Measurements from ENCODE around the gene RHOC. TPM values are rescaled to one million over a fixed set of nuclear protein-coding genes. Genes with fewer than 3 reads are reported as not detected.

The RHOC gene
- total RNA-seq, 1 donor from 2014 or later = 53.4 TPM

GRCh38 chr1:112692681-112693080 is 14.2 kb downstream of the RHOC start:
- Mint-ChIP-seq H3K4me1 (no peaks in the 10 kb centered on the region), H3K27me3 (no peaks in the 10 kb centered on the region), H3K27ac (peak overlapping the region; percentile 26), H3K9me3 (no peaks in the 10 kb centered on the region), H3K4me3 (no peak overlapping the region), H3K36me3 (ENCODE audit: low read depth) (peaks cover 38% of the 10 kb centered on the region)
- intact Hi-C loops (cut with micrococcal nuclease) = no loop called here
- DNase-seq = no peak

GRCh38 chr1:112689842-112690237 is 17.1 kb downstream of the RHOC start:
- intact Hi-C loops (cut with micrococcal nuclease) = no loop called here
- Mint-ChIP-seq H3K27me3 (no peaks in the 10 kb centered on the region), H3K36me3 (ENCODE audit: low read depth) (peaks cover 27% of the 10 kb centered on the region), H3K4me3 (no peak overlapping the region), H3K9me3 (no peaks in the 10 kb centered on the region), H3K4me1 (peaks cover 2% of the 10 kb centered on the region), H3K27ac (no peak overlapping the region)
- DNase-seq = no peak

- intact Hi-C loops (cut with micrococcal nuclease) = no loop called here
- no peaks in the 10 kb centered on the region for H3K27me3 Mint-ChIP-seq
- no peak overlapping the region for H3K4me3 Mint-ChIP-seq
- no peaks in the 10 kb centered on the region for H3K9me3 Mint-ChIP-seq
- H3K36me3 Mint-ChIP-seq (ENCODE audit: low read depth) = peaks cover 24% of the 10 kb centered on the region
- no peak for DNase-seq
- no peak overlapping the region for H3K27ac Mint-ChIP-seq
- peaks cover 2% of the 10 kb centered on the region for H3K4me1 Mint-ChIP-seq
Measured at GRCh38 chr1:112689196-112689841, 17.6 kb downstream of the RHOC start.

- Mint-ChIP-seq H3K9me3 (no peaks in the 10 kb centered on the region), H3K27me3 (no peaks in the 10 kb centered on the region), H3K4me3 (no peak overlapping the region), H3K4me1 (peaks cover 2% of the 10 kb centered on the region), H3K36me3 (ENCODE audit: low read depth) (peaks cover 24% of the 10 kb centered on the region), H3K27ac (peak overlapping the region; percentile 5)
- intact Hi-C loops (cut with micrococcal nuclease) = no loop called here
- no peak for DNase-seq
Measured at GRCh38 chr1:112688781-112689193, 18.1 kb downstream of the RHOC start.

- Mint-ChIP-seq H3K4me1 (peaks cover 2% of the 10 kb centered on the region), H3K9me3 (no peaks in the 10 kb centered on the region), H3K27me3 (no peaks in the 10 kb centered on the region), H3K36me3 (ENCODE audit: low read depth) (peaks cover 24% of the 10 kb centered on the region), H3K27ac (peak overlapping the region; percentile 80), H3K4me3 (no peak overlapping the region)
- DNase-seq = no peak
- intact Hi-C loops (cut with micrococcal nuclease) = no loop called here
Measured at GRCh38 chr1:112687785-112688496, 19.0 kb downstream of the RHOC start.

GRCh38 chr1:112687361-112687760 is 19.6 kb downstream of the RHOC start:
- Mint-ChIP-seq H3K9me3 (no peaks in the 10 kb centered on the region), H3K4me1 (peaks cover 2% of the 10 kb centered on the region), H3K27me3 (no peaks in the 10 kb centered on the region), H3K27ac (no peak overlapping the region), H3K4me3 (no peak overlapping the region), H3K36me3 (ENCODE audit: low read depth) (peaks cover 20% of the 10 kb centered on the region)
- no peak for DNase-seq
- intact Hi-C loops (cut with micrococcal nuclease) = no loop called here

- H3K27me3 Mint-ChIP-seq = no peaks in the 10 kb centered on the region
- peaks cover 15% of the 10 kb centered on the region for H3K36me3 Mint-ChIP-seq (ENCODE audit: low read depth)
- H3K27ac Mint-ChIP-seq = no peak overlapping the region
- no peak overlapping the region for H3K4me3 Mint-ChIP-seq
- no peaks in the 10 kb centered on the region for H3K9me3 Mint-ChIP-seq
- H3K4me1 Mint-ChIP-seq = peaks cover 2% of the 10 kb centered on the region
- no peak for DNase-seq
- intact Hi-C loops (cut with micrococcal nuclease) = no loop called here
Measured at GRCh38 chr1:112686835-112687234, 20.1 kb downstream of the RHOC start.

GRCh38 chr1:112686417-112686816 is 20.5 kb downstream of the RHOC start:
- no peak for DNase-seq
- H3K4me3 Mint-ChIP-seq = no peak overlapping the region
- no peaks in the 10 kb centered on the region for H3K9me3 Mint-ChIP-seq
- H3K36me3 Mint-ChIP-seq (ENCODE audit: low read depth) = peaks cover 15% of the 10 kb centered on the region
- intact Hi-C loops (cut with micrococcal nuclease) = no loop called here
- peaks cover 2% of the 10 kb centered on the region for H3K4me1 Mint-ChIP-seq
- H3K27ac Mint-ChIP-seq = no peak overlapping the region
- H3K27me3 Mint-ChIP-seq = no peaks in the 10 kb centered on the region

- intact Hi-C loops (cut with micrococcal nuclease) = no loop called here
- peaks cover 2% of the 10 kb centered on the region for H3K4me1 Mint-ChIP-seq
- H3K27ac Mint-ChIP-seq = no peak overlapping the region
- peaks cover 15% of the 10 kb centered on the region for H3K36me3 Mint-ChIP-seq (ENCODE audit: low read depth)
- H3K4me3 Mint-ChIP-seq = no peak overlapping the region
- H3K9me3 Mint-ChIP-seq = no peaks in the 10 kb centered on the region
- H3K27me3 Mint-ChIP-seq = no peaks in the 10 kb centered on the region
- DNase-seq = no peak
Measured at GRCh38 chr1:112685913-112686312, 21.0 kb downstream of the RHOC start.

- no peak for DNase-seq
- H3K27me3 Mint-ChIP-seq = no peaks in the 10 kb centered on the region
- intact Hi-C loops (cut with micrococcal nuclease) = no loop called here
- no peak overlapping the region for H3K27ac Mint-ChIP-seq
- peaks cover 33% of the 10 kb centered on the region for H3K4me1 Mint-ChIP-seq
- no peaks in the 10 kb centered on the region for H3K9me3 Mint-ChIP-seq
- peaks cover 22% of the 10 kb centered on the region for H3K36me3 Mint-ChIP-seq (ENCODE audit: low read depth)
- H3K4me3 Mint-ChIP-seq = no peak overlapping the region
Measured at GRCh38 chr1:112678605-112679004, 28.3 kb downstream of the RHOC start.

- no peak overlapping the region for H3K27ac Mint-ChIP-seq
- intact Hi-C loops (cut with micrococcal nuclease) = no loop called here
- H3K36me3 Mint-ChIP-seq (ENCODE audit: low read depth) = peaks cover 21% of the 10 kb centered on the region
- peaks cover 38% of the 10 kb centered on the region for H3K4me1 Mint-ChIP-seq
- no peaks in the 10 kb centered on the region for H3K27me3 Mint-ChIP-seq
- no peaks in the 10 kb centered on the region for H3K9me3 Mint-ChIP-seq
- no peak overlapping the region for H3K4me3 Mint-ChIP-seq
- no peak for DNase-seq
Measured at GRCh38 chr1:112677501-112677900, 29.4 kb downstream of the RHOC start.

- intact Hi-C loops (cut with micrococcal nuclease) = no loop called here
- peak overlapping the region; percentile 82 for H3K4me3 Mint-ChIP-seq
Measured at GRCh38 chr1:112676543-112676942, 30.4 kb downstream of the RHOC start.

GRCh38 chr1:112675728-112676381 is 31.1 kb downstream of the RHOC start:
- Mint-ChIP-seq H3K27me3 (no peaks in the 10 kb centered on the region), H3K9me3 (no peaks in the 10 kb centered on the region), H3K27ac (peak overlapping the region; percentile 80), H3K4me3 (peak overlapping the region; percentile 82), H3K4me1 (peaks cover 38% of the 10 kb centered on the region), H3K36me3 (ENCODE audit: low read depth) (peaks cover 34% of the 10 kb centered on the region)
- DNase-seq = no peak
- intact Hi-C loops (cut with micrococcal nuclease) = loop anchor here (2.0 kb wide), 1 partner anchor 39 kb away; the partner anchor contains the start of gene PPM1J

More at GRCh38 chr1:112676543-112676942, 30.4 kb downstream of the RHOC start:
- H3K27me3 Mint-ChIP-seq = no peaks in the 10 kb centered on the region
- DNase-seq = no peak
- peaks cover 28% of the 10 kb centered on the region for H3K36me3 Mint-ChIP-seq (ENCODE audit: low read depth)
- H3K27ac Mint-ChIP-seq = no peak overlapping the region
- no peaks in the 10 kb centered on the region for H3K9me3 Mint-ChIP-seq
- peaks cover 38% of the 10 kb centered on the region for H3K4me1 Mint-ChIP-seq
